ENCODE results near the gene ANXA3. TPM values are rescaled to one million over a fixed set of nuclear protein-coding genes. Genes with fewer than 3 reads are reported as not detected.

The ANXA3 gene
- total and polyA plus RNA-seq, 2 donors (not counting 3 experiments of a cell fraction or from before 2014, with no cell fraction given), result 52.9 to 78.4 TPM

- peak; percentile 83 for FAIRE-seq
- H3K4me2 ChIP-seq (ENCODE audit: insufficient read depth, low read length), result peak overlapping the region; percentile 3
- DNase-seq (ENCODE audit: low read depth, low spot score), result peak; percentile 91
Observed at GRCh38 chr4:78652282-78652876, 100.8 kb downstream of the ANXA3 start.

More at GRCh38 chr4:78652282-78652876, 100.8 kb downstream of the ANXA3 start:
- H3K36me3 ChIP-seq (ENCODE audit: control insufficient read depth in 2 of 2, extremely low read depth in 1 of 2, insufficient read depth in 2 of 2, low read length in 2 of 2), result no peaks in the 10 kb centered on the region
- no peaks in the 10 kb centered on the region for H3K9me3 ChIP-seq (replicated peaks; ENCODE audit: control insufficient read depth, insufficient read depth, low read length)
- H2AFZ ChIP-seq (ENCODE audit: low read depth, low read length), result peak overlapping the region; percentile 17
- TF ChIP-seq MAX (IDR thresholded peaks at IDR 0.05; ENCODE audit: insufficient read depth, insufficient read length) (no peak), CTCF (IDR thresholded peaks at IDR 0.05; ENCODE audit: extremely low read depth in 1 of 2, insufficient read depth in 1 of 2, low read depth in 1 of 2, low read length in 2 of 2) (no peak), MYC (IDR thresholded peaks at IDR 0.05; ENCODE audit: low read depth, low read length) (no peak), POLR2A (IDR thresholded peaks at IDR 0.05; ENCODE audit: low read depth, low read length) (no peak), EZH2 (IDR thresholded peaks at IDR 0.05; ENCODE audit: borderline replicate concordance, low read depth, low read length, severe bottlenecking) (no peak), FOS (IDR thresholded peaks at IDR 0.05; ENCODE audit: borderline replicate concordance, insufficient read depth, low read length) (no peak), GATA2 (IDR thresholded peaks at IDR 0.05; ENCODE audit: insufficient read depth, insufficient read length, low read depth, low read length) (no peak), JUN (IDR thresholded peaks at IDR 0.05; ENCODE audit: borderline replicate concordance, insufficient read depth, insufficient read length, low read depth) (no peak), POLR2AphosphoS5 (IDR thresholded peaks at IDR 0.05; ENCODE audit: insufficient read depth, low read depth, low read length) (no peak)
- no peaks in the 10 kb centered on the region for H3K27me3 ChIP-seq (ENCODE audit: control insufficient read depth in 2 of 2, insufficient read depth in 2 of 2, low read length in 2 of 2)
- H3K4me1 ChIP-seq (ENCODE audit: control insufficient read depth, extremely low read depth, insufficient read depth, low read length), result peaks cover 46% of the 10 kb centered on the region
- H3K79me2 ChIP-seq (ENCODE audit: control insufficient read depth, insufficient read depth, low read length), result no peaks in the 10 kb centered on the region
- peak overlapping the region; percentile 46 for H3K27ac ChIP-seq (ENCODE audit: insufficient read depth, low read depth, low read length)
- dilution Hi-C loops (cut with MboI; ENCODE audit: extremely low pct_ligation_motif_present, low sequenced_read_pairs) (no loop called here), intact Hi-C loops (cut with micrococcal nuclease) (no loop called here)
- POLR2A ChIA-PET, result interaction anchor here (0.6 kb wide), 1 partner anchor 36 kb away, joined by 8 read pairs; no protein-coding TSS in a partner anchor
- BruUV-seq (replicated peaks), result no TSS peak
- no peaks in the 10 kb centered on the region for H3K9me1 ChIP-seq (replicated peaks; ENCODE audit: control insufficient read depth, extremely low read depth, insufficient read depth, low read length)
- H4K20me1 ChIP-seq (replicated peaks; ENCODE audit: control insufficient read depth, extremely low read depth, insufficient read depth, low read length), result no peaks in the 10 kb centered on the region
- CTCF ChIA-PET, result interaction anchor here (0.7 to 2.1 kb wide), 9 partner anchors 8 to 593 kb away, joined by 3 to 17 read pairs (median 3); no protein-coding TSS in a partner anchor
- no peak overlapping the region for H3K9ac ChIP-seq (replicated peaks; ENCODE audit: extremely low read depth, insufficient read depth, low read length)
- H3K4me3 ChIP-seq (replicated peaks in 1 of 3; ENCODE audit: insufficient read depth in 1 of 3, low read depth in 1 of 3, low read length in 3 of 3), result no peak overlapping the region
